ENCODE results near the gene EMILIN2. TPM values are rescaled to one million over a fixed set of nuclear protein-coding genes. Genes with fewer than 3 reads are reported as not detected.

Gene EMILIN2
- total RNA-seq, 1 experiment from 2014 or later, result 20.0 TPM

- H3K27ac ChIP-seq (ENCODE audit: insufficient read length, low read depth, low read length), result no peak overlapping the region
- Mint-ChIP-seq H3K27ac (no peak overlapping the region), H3K36me3 (ENCODE audit: insufficient read depth in 1 of 3, low read depth in 3 of 3) (peaks cover 0 to 7% (median 2%) of the 10 kb centered on the region in 3 experiments; a peak in 4 of 7 replicates), H3K4me3 (no peak overlapping the region), H3K9me3 (peaks cover 9 to 11% of the 10 kb centered on the region in 2 experiments), H3K27me3 (ENCODE audit: low read depth) (peaks cover 3% of the 10 kb centered on the region), H3K4me1 (peaks cover 12 to 19% of the 10 kb centered on the region in 2 experiments)
- no peak overlapping the region for H4K5ac ChIP-seq (ENCODE audit: insufficient read length, low read depth, low read length)
- no peak for DNase-seq
- no peak overlapping the region for H4K91ac ChIP-seq (ENCODE audit: insufficient read length, low read depth, low read length)
- no peak overlapping the region for H2BK20ac ChIP-seq (ENCODE audit: low read depth, low read length, poor library complexity, severe bottlenecking)
- no peak overlapping the region for H3K4ac ChIP-seq (ENCODE audit: low read depth, low read length)
- H3K27me3 ChIP-seq (ENCODE audit: insufficient read depth, low read length), result no peaks in the 10 kb centered on the region
- no CpG with 5 or more reads among the region's 4 CpGs for WGBS (ENCODE audit: extremely low coverage, insufficient read length, low lambda C conversion rate)
- H3K14ac ChIP-seq (ENCODE audit: insufficient read depth, low read length), result no peak overlapping the region
- no peak overlapping the region for H2AK5ac ChIP-seq (ENCODE audit: insufficient read length, low read length)
- H3K79me1 ChIP-seq (ENCODE audit: insufficient read depth, low read depth, low read length, poor library complexity, severe bottlenecking), result no peaks in the 10 kb centered on the region
- no peak overlapping the region for H3K4me2 ChIP-seq (ENCODE audit: insufficient read depth, insufficient read length, low read length)
- H3T11ph ChIP-seq (ENCODE audit: low read length), result no peak overlapping the region
- no peaks in the 10 kb centered on the region for H4K20me1 ChIP-seq (ENCODE audit: control insufficient read depth, insufficient read depth, insufficient read length)
- no peaks in the 10 kb centered on the region for H3K4me1 ChIP-seq (ENCODE audit: insufficient read depth, low read length)
- no peak overlapping the region for H3K9ac ChIP-seq (ENCODE audit: extremely low read depth, insufficient read length, low read length)
- no peak overlapping the region for H3K23ac ChIP-seq (ENCODE audit: insufficient read length, low read depth, low read length)
- no peak overlapping the region for H2BK5ac ChIP-seq (ENCODE audit: insufficient read length, low read length)
- H4K8ac ChIP-seq (replicated peaks; ENCODE audit: insufficient read length, low read depth, low read length), result no peak overlapping the region
- TF ChIP-seq, protein P1, sequence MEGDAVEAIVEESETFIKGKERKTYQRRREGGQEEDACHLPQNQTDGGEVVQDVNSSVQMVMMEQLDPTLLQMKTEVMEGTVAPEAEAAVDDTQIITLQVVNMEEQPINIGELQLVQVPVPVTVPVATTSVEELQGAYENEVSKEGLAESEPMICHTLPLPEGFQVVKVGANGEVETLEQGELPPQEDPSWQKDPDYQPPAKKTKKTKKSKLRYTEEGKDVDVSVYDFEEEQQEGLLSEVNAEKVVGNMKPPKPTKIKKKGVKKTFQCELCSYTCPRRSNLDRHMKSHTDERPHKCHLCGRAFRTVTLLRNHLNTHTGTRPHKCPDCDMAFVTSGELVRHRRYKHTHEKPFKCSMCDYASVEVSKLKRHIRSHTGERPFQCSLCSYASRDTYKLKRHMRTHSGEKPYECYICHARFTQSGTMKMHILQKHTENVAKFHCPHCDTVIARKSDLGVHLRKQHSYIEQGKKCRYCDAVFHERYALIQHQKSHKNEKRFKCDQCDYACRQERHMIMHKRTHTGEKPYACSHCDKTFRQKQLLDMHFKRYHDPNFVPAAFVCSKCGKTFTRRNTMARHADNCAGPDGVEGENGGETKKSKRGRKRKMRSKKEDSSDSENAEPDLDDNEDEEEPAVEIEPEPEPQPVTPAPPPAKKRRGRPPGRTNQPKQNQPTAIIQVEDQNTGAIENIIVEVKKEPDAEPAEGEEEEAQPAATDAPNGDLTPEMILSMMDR (conservative IDR thresholded peaks at IDR 0.05), result no peak
- H2BK120ac ChIP-seq (ENCODE audit: low read depth, low read length, poor library complexity, severe bottlenecking), result no peak overlapping the region
- H2BK15ac ChIP-seq (ENCODE audit: low read depth, low read length), result no peak overlapping the region
- H2AFZ ChIP-seq (ENCODE audit: low read length), result no peak overlapping the region
- H3K23me2 ChIP-seq (ENCODE audit: insufficient read length, low read depth, low read length, poor library complexity, severe bottlenecking), result peaks cover 2% of the 10 kb centered on the region
- no peaks in the 10 kb centered on the region for H3K79me2 ChIP-seq (ENCODE audit: insufficient read depth, low read length)
- H2BK12ac ChIP-seq (ENCODE audit: insufficient read length, low read depth, low read length), result no peak overlapping the region
- no peaks in the 10 kb centered on the region for H3K9me3 ChIP-seq (ENCODE audit: control insufficient read depth, low read depth, low read length)
- H3K56ac ChIP-seq (ENCODE audit: insufficient read length, low read depth, low read length), result no peak overlapping the region
- H3K18ac ChIP-seq (ENCODE audit: insufficient read length, low read depth, low read length), result no peak overlapping the region
Observed at GRCh38 chr18:2882201-2882600, 35.4 kb downstream of the EMILIN2 start.
